Measurements from ENCODE around the gene ANGEL1.
A peak's percentile ranks its signal among the peaks of the same experiment; 100 is the strongest.

Gene ANGEL1, protein sequence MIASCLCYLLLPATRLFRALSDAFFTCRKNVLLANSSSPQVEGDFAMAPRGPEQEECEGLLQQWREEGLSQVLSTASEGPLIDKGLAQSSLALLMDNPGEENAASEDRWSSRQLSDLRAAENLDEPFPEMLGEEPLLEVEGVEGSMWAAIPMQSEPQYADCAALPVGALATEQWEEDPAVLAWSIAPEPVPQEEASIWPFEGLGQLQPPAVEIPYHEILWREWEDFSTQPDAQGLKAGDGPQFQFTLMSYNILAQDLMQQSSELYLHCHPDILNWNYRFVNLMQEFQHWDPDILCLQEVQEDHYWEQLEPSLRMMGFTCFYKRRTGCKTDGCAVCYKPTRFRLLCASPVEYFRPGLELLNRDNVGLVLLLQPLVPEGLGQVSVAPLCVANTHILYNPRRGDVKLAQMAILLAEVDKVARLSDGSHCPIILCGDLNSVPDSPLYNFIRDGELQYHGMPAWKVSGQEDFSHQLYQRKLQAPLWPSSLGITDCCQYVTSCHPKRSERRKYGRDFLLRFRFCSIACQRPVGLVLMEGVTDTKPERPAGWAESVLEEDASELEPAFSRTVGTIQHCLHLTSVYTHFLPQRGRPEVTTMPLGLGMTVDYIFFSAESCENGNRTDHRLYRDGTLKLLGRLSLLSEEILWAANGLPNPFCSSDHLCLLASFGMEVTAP

DNA sequence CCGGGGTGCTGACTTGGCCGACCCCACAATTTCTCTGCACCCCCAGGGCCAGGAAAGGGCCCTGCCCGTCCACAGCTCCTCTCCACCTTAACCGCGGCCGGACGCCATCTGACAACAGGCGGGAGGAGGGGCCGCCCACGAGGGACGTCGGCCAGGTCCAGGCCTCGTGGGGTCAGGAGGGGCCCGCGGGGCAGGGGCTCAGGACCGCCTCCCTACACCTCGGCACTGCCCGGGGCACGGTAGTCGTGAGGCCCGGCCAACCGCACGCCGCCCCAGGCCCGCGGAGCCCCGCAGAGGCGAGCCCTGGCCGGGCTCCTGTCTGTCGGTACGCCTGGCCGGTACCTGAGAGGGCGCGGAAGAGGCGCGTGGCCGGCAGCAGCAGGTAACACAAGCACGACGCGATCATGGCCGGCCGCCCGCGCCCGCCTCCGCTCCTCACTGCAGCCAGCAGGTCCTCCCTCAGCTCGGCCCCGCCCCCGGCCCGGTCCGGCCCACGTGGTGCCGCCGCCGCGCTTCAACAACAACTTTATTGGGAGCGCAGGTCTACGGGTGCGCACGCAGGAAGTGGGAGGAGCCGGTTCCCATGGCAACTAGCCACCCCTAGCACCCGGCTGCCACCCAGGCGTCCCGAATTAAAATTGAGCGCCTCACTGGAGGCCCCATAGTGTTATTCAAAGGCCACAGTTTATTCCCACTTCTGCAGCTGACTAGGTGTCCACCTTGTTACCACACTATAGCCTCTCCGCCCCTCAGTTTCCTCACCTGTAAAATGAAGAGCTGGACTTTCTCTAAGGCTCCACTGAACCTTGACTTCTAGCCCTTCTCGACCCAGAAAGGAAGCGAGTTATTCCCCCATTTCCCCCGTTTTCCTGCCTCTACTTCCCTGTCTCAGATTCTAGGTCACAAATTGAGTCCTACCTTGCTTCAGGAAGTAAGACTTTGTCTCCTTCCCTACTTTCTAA, at the start of gene ANGEL1:
ANGEL1 (minus strand) TSS at position 461 of the 962 bp plus-strand sequence; CDS start at position 406, 55 bp downstream.
- DNase-seq (ENCODE audit: low read depth) = peak; percentile 92

GRCh38 chr14:76861574-76862255, 49.0 kb upstream of the ANGEL1 start:
- no peak for DNase-seq (ENCODE audit: low read depth)

GRCh38 chr14:76856769-76857168, 44.1 kb upstream of the ANGEL1 start:
- DNase-seq (ENCODE audit: low read depth) = no peak

DNA sequence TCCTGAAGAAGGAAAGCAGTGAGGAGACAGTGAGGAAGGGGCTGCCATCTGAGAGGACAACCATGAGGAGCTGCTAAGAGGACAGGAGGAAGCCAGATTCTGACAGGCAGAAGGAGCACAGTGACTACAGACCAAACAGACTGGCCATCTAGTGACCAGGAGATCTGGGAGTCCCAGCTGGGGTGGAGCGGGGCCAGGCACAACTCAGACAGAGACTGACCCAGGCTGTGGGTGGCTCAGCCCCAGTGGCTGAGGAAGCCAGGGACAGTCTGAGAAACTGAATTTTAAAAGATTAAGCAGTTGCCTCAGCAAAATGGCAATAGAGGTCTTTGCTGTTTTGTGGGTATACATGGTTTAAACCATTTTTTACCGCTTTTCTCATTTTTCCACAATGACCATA, 42.4 kb upstream of the ANGEL1 start:
- DNase-seq (ENCODE audit: low read depth) = no peak

- no peak for DNase-seq (ENCODE audit: low read depth)
Measured at GRCh38 chr14:76848879-76849278, 36.2 kb upstream of the ANGEL1 start.

DNA sequence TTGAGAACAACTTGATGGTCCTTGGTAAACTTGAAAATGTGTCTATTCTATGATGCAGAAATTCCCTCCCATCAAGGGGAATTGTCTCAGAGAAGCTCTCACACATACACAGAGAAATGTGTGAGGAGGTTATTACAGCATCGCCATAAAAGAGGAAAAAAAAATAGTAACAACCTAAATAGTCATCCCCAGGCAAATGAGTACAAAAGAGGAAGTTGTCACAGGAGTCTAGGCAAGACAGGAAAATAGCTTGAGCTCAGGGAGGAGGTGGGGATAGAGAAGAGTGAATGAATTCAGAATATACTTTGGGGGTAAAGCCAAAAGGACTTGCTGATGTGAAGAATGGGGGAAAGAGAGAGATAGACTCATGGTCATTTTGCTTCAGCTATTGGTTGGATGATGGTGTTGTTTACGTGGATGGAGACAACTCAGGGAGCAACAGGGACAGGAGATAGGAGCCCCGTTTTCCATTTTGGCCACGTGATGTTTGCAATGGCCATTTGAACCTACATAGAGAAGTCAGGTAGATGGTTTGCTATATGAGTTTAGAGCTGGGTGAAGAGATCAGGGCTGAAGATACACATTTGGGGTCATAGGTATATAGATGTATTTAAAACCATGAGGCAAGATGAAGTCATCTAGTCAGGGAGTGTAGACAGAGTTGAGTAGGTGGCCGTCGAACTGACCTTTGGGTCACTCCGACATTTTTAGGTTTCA, 33.8 kb upstream of the ANGEL1 start:
- no peak for DNase-seq (ENCODE audit: low read depth)

DNA sequence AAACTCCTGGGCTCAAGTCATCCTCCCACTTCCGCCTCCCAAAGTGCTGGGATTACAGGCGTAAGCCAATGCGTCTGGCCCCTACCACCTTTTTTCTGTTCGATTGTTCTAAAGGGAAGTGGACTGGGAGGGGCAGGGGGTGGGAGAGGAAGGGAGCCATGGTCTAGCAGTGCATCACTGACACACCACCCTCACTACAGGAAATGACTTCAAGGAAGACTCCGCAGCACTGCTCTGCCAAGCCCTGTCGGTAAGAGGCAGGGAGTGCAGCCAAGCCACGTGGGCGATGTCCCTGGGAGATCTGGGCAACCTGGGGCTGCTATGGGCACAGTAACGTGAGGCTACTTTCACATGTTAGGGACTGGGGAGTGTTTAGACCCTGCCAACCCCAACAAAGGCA, 31.5 kb upstream of the ANGEL1 start:
- peak; percentile 32 for DNase-seq (ENCODE audit: low read depth)

DNA sequence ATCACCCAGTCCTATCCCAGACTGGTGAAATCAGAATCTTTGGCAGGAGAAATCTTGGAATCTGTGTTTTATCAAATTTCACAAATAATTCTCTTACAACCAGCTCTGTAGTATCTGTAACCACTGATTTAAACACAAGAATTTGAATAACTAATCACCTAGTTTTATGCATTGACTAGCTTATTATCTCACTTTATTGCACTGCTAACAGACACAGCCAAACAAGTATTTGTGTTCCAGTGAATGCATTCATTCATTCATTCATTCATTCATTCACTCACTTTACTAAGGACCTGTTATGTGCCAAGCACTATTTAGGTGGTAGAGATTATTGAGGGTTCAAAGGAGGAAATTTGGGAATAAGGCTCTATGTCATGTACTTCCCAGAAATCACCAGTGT, 29.7 kb upstream of the ANGEL1 start:
- DNase-seq (ENCODE audit: low read depth) = no peak

- no peak for DNase-seq (ENCODE audit: low read depth)
Measured at GRCh38 chr14:76837524-76837923, 24.8 kb upstream of the ANGEL1 start.

DNA sequence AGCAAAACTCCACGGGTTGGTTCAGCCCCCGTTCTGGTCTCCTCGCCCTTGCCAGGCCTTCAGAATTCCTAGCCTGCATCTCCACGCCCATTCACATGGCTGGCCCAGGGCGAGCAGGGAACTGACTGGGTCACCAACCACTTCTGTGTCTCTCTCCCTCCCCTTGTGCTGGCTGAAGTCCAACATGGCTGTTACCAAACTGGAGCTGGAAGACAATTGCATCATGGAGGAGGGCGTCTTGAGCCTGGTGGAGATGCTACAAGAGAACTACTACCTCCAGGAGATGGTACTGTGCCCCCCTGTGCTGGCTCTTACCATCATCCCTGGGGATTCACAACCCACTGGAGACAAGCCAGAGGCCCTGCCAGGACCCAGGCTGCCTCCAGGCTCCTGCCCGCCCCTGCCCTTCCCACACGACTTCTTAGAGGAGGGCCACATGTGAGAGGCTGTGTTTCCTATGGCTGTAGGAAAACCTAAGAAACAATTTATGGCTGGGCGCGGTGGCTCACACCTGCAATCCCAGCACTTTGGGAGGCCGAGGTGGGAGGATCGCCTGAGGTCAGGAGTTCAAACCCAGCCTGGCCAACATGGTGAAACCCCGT, 23.4 kb upstream of the ANGEL1 start:
- DNase-seq (ENCODE audit: low read depth) = peak; percentile 18

DNA sequence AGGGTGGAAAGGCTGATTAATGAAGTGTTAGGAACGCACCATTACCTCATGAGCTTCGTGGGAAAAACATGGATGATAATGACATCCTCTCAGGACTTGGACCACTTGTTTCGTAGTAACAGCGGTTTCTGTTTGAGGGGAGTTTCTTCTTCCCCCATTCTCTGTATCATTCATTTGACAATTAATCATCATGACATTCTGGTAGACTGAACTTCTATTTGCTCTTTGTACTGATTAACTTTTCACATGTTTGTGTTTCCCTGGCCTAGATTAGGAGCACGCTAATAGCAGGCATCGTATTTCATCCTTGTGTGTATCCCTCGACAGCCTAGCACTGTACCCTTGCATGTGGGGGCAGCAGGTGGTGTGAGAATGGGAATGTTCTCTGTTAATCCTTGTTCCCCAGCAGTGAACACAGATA, 21.6 kb upstream of the ANGEL1 start:
- DNase-seq (ENCODE audit: low read depth) = no peak

GRCh38 chr14:76833011-76833410, 20.3 kb upstream of the ANGEL1 start:
- DNase-seq (ENCODE audit: low read depth) = no peak

- DNase-seq (ENCODE audit: low read depth) = no peak
Measured at GRCh38 chr14:76832503-76832988, 19.9 kb upstream of the ANGEL1 start.

DNA sequence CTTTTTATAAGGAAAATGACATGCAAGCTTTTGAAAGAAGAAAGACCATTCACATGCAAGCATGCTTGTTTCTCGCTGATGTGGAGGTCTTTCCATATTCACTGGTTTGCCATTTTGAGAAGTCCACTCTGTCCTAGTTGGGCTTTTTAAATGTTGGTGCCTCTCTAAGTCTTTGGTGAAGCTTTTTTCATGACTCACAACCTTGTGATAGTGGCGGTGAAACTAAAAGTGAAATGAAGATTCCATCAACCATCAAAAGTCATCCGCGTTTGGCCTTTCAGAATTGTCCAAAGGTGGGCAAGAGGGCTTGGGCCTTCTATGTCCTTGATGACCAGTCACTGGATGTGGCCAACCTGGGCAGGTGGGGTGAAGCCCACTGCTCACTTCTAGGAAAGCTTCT, 17.9 kb upstream of the ANGEL1 start:
- DNase-seq (ENCODE audit: low read depth) = no peak

GRCh38 chr14:76829650-76830421, 17.2 kb upstream of the ANGEL1 start:
- no peak for DNase-seq (ENCODE audit: low read depth)

DNA sequence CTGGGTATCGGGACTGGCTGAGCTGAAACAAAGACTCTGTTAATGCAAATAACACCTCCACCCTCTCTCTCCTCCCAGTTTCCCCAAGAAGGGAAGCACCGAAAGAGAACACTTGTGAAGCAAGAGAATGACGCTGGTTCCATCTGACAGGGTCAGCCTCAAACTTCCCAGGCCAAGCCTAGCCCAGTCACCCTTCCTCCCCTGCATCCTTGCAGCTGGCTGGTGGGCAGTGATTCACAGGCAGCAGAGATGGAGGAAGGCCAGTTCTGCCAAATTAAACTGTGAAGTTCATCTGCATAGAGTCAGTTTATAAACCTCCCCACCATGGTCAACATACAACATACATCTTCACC, 16.3 kb upstream of the ANGEL1 start:
- DNase-seq (ENCODE audit: low read depth) = no peak

- DNase-seq (ENCODE audit: low read depth) = no peak
Measured at GRCh38 chr14:76828339-76829012, 15.8 kb upstream of the ANGEL1 start.

DNA sequence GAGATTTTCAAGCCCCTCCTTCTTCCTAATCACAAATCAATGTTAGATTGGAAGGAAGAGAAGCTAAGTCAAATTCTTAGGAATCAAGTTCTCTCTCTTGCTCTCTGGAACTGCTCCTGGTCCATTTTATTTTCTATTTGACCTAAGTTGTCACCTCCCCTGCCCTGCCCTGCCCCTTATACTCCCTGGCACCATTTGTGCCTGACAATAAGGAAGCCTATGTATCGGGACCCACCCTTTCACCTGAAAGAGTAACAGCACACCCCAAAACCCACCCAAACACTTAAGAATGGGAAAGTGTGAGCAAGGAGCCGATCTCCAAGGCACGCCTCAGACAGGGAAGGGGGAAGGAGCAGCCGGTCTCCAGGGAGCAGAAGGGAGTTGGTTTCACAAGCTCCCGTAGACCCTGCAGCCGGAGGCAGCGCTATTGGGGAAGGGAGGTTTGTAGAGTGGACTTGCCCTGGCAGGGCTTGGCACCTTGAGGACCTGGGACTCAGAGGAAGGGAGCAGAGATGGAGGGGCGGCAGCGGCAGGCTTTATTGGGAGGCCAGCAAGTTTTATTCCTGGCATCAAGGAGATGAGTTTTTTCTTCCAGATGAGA, 15.1 kb upstream of the ANGEL1 start:
- no peak for DNase-seq (ENCODE audit: low read depth)

DNA sequence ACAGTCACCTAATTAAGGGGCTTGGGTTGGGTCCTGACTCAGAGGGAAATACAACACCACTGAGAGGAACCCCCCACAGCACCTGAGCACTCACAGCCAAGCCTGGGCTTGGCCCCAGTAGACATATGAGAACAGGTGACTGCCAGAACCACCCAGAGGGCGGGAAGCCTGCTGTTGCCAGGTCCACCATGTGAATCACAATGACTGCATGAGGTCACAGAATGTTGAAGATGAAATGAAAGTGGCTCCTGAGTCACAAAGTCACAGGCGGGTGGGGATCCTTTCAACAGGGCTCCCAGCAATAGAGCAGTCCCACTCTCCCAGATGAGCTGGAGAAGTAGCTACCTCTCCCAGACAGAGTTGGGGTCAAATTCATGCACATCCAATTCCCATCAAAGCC, 13.4 kb upstream of the ANGEL1 start, which contains the start of gene LRRC74A:
LRRC74A (plus strand) TSS at position 287 of the 400 bp plus-strand sequence. CDS start 290 bp downstream, outside the sequence.
- DNase-seq (ENCODE audit: low read depth) = no peak

Data from EH (cell line).